ENCODE data around the gene SCUBE2.
"Not testable (repeated sequence)": the region's sequence is repeated elsewhere in the genome, so short reads cannot be mapped to it uniquely, and the experiment has no call there.

SCUBE2 gene

DNA sequence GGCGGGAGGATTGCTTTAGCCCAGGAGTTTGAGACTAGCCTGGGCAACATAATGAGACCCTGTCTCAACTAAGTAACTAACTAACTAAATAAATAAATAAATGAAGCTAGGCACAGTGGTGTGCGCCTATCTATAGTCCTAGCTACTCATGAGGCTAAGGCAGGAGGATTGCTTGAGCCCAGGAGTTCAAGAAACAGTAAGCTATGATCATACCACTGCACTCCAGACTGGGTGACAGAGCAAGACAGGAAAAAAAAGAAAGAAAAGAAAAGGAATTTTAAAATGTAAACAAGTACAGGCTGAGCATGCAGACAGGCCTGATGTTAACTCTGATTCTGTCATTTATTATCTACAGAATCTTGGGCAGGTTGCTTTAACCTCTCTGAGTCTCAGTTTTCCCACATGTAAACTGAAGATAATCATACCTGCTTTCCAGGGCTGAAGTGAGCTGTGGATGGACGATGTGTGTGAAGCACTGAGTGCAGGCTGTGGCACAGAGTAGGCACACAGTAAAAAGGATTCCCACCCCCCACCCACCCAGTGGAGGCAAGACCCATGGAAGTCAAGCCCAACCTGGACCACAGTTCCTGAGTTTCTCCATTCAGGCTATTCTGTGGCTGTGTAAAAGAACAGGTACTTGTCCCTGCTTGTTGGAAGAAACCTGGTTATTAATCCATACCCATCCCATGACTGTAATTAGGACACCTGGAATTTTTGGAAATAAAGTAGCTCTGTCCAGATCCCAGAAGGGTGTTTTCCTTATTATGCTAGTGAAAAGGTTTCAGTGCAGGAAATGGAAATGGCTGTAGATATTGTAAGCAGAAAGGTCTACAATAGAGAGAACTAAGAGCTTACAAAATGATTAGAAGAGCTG, 18.7 kb upstream of the SCUBE2 start:
- DNase-seq (ENCODE audit: low read depth, low spot score): no peak

DNA sequence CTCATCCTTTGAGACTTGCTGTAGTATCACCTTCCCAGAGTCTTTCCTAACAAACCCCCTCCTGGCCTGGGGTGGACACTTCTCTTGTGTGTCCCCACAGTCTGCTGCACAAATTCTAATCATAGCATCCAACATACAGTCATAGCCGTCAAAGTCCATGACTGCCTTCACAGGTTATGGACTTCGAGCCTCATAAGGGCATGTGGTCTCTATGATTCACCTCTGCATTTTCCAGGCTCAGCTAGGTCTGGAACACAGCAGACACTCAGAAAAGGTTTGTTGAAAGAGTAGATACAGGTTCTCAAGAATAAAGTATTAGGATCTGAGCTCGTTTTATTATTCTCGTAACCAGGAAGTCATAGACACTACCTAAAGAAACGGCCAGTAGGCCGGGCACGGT, 13.2 kb upstream of the SCUBE2 start:
- no peak for DNase-seq (ENCODE audit: low read depth, low spot score)

DNA sequence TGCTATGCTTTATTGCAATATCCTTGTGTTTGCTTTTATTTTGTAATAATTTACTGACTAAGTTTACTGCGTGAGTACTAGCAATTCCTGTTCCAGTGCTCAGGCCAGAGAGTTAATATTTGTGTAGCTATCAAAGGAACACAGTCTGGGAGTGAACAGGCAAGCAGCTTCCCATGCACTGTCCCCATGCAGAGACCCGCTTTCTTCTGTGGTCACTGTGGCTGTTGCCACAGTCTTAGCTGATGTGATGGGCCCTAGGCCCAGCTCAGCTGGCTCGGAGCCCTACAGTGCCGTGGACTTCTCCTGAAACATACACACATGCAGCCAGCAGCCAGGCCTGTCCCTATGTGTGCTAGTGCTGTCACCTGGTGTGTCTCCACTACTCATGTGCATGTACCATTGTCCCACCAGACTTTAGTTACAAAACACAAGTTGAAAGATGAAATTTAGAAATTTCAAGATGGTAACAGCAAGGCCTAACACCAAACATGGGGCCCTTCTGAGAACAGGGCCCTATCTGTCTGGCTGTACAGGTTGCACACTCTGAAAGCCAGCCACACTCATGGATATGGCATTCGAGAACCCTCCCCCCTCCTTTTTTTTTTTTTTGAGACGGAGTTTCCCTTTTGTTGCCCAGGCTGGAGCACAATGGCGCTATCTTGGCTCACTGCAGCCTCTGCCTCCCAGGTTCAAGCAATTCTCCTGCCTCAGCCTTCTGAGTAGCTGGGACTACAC, 12.3 kb upstream of the SCUBE2 start:
- no peak for DNase-seq (ENCODE audit: low read depth, low spot score)

DNA sequence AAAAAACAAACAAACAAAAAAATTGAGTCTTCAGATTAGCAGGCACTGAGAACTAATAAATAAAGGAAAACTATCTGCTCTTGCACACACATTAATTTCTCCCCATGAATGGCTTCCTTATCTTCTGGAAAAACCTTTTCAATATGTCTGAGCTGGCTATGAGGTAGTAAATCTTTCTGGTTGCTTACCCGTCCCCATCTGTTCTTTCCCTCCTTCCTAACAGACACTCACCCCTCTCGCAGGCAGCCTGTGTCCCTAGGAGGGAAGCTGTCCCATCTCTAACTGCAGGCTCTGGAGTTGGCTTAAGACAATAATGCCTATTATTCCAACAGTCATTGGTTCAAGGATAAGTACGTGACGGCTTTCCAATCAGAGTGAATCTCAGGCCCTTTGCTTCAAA, 8.2 kb upstream of the SCUBE2 start:
- no peak for DNase-seq (ENCODE audit: low read depth, low spot score)

DNA sequence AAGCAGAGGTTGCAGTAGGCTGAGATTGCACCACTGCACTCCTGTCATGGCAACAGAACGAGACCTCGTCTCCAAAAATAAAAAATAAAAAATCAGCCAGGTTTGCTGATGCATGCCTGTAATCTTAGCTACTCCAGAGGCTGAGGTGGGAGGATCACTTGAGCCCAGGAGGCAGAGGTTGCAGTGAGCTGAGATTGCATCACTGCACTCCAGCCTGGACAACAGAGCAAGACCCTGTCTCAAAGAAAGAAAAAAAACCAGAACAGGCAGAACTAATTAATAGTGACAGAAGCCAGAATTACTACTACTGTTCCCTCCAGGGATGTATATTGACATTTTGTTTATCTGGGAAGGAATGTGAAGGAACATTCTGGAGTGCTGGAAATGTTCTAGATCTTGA, 7.1 kb upstream of the SCUBE2 start:
- not testable (repeated sequence) for DNase-seq (ENCODE audit: low read depth, low spot score)

DNA sequence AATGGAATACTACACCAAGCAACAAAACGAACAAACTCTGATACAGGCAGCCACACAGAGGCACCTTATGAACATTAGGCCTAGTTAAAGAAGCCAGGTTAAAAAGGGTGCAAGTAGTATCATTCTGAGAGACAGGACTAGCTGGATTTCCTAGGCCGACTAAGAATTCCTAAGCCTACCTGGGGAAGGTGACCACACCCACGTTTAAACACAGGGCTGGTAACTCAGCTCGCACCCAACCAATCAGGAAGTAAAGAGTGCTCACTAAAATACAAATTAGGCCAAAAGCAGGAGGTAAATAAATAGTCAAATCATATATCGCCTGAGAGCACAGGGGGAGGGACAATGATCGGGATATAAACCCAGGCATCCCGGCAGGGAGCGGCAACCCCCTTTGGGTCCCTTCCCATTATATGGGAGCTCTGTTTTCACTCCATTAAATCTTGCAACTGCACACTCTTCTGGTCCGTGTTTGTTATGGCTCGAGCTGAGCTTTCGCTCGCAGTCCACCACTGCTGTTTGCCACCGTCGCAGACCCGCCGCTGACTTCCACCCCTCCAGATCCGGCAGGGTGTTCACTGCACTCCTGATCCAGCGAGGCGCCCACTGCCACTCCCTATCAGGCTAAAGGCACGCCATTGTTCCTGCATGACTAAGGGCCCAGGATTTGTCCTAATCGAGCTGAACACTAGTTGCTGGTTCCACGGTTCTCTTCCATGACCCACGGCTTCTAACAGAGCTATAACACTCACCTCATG, 6.0 kb upstream of the SCUBE2 start:
- DNase-seq (ENCODE audit: low read depth, low spot score): not testable (repeated sequence)

DNA sequence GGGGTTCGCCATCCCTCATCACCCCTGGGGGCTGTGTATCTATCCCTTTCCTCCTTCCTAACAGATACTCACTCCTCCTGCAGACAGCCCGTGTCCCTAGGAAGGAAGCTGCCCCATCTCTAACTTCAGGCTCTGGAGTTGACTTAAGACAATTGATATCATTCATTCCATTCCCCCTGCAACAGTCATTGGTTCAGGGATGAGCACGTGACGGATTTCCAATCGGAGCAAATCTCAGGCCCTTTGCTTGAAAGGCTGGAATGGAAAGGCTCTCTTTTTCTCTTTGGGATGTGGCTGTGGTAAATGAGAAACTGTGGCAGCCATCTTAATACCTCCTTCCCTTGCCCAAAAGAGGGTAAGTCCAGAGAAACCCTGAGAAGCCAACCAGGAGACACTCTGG, 5.0 kb upstream of the SCUBE2 start:
- DNase-seq (ENCODE audit: low read depth, low spot score): no peak

DNA sequence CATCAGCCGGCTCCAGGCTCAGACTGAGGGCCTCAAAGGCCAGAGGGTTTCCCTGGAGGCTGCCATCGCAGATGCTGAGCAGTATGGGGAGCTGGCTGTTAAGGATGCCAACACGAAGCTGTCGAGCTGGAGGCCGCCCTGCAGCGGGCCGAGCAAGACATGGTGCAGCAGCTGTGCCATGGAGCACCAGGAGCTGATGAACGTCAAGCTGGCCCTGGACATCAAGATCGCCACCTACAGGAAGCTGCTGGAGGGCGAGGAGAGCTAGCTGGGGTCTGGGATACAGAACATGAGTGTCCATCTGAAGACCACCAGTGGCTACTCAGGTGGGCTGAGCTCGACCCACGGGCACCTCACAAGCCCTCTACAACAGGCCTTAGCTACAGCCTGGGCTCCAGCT, 4.0 kb upstream of the SCUBE2 start:
- DNase-seq (ENCODE audit: low read depth, low spot score): no peak

DNA sequence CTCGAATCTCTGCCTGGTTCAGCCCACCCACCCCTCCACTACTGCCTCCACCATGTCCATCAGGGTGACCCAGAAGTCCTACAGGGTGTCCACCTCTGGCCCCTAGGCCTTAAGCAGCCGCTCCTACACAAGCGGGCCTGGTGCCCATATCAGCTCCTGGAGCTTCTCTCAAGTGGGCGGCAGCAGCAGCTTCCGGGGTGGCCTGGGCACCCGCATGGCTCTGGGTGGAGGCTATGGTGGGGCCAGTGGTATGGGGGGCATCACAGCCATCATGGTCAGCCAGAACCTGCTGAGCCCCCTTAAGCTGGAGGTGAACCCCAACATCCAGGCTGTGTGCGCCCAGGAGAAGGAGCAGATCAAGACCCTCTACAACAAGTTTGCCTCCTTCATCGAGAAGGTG, 3.0 kb upstream of the SCUBE2 start:
- no peak for DNase-seq (ENCODE audit: low read depth, low spot score)

DNA sequence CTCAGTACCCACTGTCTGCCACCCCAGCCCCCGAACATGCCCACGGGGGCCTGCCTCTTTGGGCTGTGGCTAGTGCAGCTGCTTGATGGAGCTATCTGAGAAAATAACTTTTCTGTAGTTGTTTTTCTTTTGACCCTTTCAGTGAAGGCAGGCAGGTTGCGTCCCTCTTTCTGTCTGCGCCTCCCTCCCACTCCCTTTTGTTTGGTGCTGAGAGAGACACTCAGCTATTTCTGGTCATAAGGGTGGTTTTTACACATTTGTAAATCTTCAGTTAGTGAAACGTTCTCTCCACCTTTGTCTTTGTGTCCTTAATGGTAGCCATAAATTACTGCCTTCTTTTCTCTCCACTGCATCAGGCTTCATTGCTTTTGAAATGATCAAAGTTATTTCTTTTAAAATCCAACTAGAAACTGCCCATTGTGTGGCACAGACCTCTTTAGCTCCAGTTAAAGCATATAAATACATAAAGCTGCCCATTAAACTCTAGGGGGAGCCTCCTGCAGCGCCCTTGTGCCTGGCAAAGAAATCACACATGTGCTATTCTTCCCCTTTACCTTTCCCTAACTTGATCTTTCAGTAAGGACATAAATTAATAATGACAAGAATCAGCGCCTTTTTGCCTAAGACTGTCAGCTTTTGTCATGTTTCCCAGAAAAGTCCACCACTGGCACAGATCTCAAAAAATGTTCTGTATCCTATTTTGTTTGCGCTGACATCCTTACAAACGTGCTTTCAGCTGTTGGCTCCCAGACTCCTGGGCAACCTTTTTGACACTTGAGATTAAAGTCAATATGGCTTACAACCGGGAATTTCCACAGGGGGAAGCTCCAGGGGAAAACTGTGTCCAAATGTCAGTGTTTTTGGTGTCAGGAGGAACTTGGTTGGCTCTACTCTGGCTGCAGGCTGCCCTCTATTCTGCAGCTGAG, 1.7 kb upstream of the SCUBE2 start:
- no peak for DNase-seq (ENCODE audit: low read depth, low spot score)

DNA sequence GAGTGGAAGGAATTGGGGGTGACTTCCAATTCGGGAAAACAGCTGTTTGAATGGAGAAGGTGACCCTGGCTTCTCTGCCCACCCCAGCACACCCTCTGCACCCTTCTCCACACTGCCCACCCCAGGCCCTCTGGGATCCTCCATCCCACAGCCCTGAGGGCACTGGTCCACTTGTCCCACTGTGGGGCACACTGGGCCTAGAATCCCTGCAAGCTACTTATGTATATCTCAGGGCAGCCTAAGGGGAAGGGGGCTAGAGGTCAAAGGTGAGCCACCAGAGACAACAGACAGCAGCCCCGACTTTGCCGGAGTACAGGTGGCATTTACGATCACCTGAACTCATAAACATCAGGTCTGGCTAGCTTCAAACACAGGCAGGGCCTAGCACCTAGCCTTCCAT, 673 bp upstream of the SCUBE2 start:
- DNase-seq (ENCODE audit: low read depth, low spot score): no peak

DNA sequence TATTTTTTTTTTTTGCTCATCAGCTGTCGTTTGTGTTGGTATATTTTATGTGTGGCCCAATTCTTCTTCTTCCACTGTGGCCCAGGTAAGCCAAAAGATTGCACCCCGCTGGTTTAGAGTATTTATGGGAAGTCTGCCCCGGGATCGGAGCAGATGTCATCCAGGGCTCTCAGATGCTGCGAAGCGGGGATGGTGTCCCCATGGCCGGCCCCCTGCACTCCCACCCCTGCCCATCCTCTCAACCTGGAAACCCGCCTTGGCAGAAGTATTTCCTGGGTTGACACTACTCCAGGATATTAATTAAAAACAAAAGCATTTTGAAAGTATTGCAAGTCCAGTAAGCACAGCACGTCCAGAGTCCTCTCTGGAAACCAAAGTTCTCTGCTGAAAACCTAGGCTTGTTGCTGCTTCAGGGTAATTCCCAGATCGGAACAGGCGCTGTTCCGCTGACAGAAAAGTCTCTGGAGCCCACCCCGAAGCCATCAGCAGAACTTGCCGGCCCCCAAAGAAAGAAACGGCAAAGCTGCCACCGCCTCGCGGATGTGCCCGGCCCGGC, 833 bp downstream of the SCUBE2 start:
- DNase-seq (ENCODE audit: low read depth, low spot score): no peak

DNA sequence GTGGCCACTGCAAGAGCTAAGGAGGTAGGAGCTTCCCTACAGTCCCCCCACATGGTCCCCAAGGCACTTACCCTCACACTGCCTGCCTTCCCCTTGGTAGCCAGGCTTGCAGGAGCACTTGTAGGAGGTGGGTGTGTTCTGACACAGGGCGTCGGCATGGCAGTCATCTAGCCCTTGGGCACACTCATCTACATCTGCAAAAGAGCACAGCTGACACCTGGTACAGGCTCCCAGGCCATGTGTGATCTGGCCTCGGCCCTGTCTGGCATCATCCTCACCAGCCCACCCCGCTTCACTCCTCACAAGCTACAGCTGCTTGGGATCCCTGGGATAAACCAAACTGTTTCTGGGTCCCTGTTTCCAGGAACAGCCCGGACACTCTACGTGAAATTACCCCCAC, 1.8 kb downstream of the SCUBE2 start:
- no peak for DNase-seq (ENCODE audit: low read depth, low spot score)

DNA sequence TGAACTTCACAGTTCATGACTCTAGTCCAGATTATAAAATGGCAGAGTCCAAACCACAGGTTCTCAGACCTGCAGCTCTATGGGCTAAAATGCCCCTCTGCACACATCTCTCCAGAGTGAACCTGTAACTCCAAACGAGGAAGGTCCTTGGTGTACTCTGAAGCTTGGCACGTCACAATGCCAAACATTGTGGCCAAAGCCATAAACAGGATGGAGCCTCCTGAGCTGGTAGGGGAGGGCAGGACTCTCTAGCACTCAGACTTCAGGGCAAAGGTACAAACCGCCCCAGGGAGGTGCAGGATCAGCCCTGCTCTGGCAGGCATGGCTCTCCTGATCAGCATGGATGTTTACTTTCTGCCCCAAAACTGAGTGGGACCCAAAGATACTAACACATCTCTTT, 2.3 kb downstream of the SCUBE2 start:
- no peak for DNase-seq (ENCODE audit: low read depth, low spot score)

DNA sequence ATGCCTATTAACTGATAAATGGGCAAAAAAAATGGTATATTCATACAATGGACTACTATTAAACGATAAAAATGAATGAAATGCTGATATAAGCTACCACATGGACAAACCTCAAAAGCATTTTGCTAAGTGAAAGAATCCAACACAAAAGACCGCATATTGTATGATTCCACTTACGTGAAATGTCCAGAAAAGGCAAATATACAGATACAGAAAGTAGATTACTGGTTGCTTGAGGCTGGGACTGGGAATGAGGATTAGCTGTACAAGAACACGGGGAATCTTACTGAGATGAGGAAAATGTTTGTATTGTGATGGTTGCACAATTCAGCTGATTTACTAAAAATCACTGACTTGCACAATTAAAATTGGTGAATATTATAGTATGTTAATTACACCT, 8.8 kb downstream of the SCUBE2 start:
- no peak for DNase-seq (ENCODE audit: low read depth, low spot score)

DNA sequence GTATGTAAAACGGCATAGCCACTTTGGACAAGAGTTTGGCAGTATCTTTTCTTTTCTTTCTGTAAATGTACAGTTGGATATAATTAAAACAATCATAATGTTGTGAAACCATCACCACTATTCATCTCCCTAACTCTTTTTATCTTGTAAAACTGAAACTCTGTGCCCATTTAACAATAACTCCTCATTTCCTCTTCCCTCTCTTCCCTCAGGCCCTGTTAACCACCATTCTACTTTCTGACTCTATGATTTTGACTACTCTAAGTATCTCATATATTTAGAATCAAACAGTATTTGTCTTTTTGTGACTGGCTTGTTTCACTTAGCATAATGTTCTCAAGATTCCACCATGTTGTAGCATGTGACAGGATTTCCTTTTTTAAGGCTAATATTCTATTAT, 10.2 kb downstream of the SCUBE2 start:
- DNase-seq (ENCODE audit: low read depth, low spot score): no peak

DNA sequence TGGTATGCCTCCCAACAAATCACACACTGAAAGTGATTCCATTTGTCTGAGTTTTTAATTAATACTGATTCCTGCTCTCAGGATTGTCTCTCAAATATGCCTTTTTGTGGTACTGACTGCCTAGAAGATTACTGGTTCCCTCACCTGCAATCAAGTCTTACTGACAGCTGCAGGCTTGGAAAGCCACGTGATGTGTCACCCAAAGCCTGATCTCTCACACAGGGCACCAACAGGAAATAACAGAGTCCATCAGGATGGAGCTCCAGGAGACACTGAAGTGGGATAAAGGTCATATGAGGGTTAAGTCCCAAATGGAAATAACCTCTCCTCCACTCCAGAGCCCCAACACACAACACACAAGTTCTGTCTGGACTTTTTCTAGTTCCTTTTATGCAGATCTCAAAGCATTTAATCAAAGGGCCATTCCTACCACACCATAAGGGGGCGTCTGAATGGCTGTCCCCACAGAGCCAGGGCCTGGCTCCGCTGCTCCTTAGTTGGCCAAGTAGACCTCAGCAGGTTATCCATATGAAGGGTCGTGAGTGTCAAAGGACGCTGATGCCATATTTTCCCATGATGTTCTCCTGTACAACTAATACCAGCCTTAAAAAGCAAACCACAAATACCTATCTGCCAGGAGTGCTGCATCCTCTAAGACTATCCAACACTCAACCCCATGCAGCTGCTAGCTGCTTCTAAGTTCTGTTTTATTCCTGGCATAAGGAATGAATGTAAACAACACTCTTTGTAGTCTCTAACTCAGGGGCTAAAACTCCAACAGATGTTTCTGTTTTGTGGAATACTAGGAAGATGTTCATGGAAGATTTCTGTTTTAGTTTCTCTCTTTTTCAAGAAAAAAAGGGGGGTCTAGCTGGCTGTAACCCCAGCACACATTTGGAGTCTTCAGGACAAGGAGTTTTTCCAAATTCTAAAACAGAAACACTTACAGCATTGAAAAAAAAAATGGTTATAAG, 13.0 kb downstream of the SCUBE2 start:
- DNase-seq (ENCODE audit: low read depth, low spot score): no peak

DNA sequence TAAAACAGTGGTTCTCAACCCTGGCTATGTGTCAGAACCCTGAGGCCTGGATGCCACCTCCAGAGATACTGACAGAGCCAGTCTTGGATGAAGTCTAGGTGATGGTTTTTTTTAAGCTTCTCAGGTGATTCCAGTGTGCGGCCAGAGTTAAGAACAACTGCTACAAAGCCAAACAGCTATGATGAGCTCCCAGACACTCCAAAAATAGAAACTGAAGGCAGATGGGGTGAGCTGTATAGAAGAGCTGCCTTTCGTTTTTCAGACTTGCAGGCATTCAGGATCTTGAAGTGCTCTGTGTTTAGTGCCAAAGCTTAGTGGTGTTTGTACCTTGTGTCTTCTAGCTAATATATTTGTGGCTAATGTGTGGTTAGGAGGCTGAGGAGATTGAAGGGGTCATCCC, 14.2 kb downstream of the SCUBE2 start:
- DNase-seq (ENCODE audit: low read depth, low spot score): no peak

DNA sequence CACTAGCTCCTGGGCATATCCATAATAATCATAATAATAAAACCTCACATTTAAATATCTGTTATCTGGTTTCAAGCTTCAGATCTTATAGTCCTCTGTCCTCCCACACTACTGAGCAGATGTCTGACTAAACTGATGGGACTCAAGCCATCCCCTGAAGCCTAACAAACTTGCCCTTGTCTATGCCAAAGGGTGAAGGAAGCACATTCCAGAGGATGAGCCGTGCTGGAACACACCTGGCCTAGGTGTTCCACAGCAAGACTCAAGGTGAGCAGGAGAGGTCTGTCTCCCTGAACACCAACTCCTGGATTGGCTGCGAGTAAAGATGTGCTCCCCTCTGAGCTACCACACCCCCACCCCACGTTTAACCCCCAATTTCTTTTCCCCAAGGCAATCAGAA, 14.7 kb downstream of the SCUBE2 start:
- DNase-seq (ENCODE audit: low read depth, low spot score): no peak

DNA sequence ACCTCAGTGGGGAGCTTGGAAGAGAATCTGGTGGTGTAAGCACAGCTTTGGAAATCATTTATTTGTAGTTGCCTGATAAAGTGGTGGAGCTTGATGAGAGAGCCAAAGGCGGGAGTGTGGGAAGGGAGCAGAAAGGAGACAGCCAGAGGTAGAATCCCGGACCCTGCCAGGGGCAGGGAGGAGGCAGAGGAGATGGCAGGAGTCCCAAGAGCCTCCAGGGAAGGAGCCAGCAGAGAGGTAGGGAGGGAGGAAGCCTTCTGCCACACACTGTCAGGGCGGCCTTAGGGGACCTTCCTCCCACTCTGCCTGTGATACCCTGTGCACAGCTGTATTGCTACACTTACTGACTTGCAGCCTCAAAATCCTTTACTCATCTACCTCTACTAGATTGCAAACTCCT, 15.4 kb downstream of the SCUBE2 start:
- no peak for DNase-seq (ENCODE audit: low read depth, low spot score)

Measured in activated naive CD8-positive, alpha-beta T cell treated with anti-CD3 and anti-CD28 coated beads, Interleukin-2, amount 50 U/mL, for 16 hours (primary cell).